RWPE1 (cell line): ENCODE measurements around the gene GPR173.

Source experiments
- CTCF ChIA-PET: fragments of 350-600 bp; sonication (Branson Sonifier 250); formaldehyde crosslinking; extraction: SDS; loops from one replicate; lab custom pipeline; 2021; lab: Yijun Ruan, JAX
- POLR2A ChIA-PET: fragments of 400-600 bp; formaldehyde crosslinking; extraction: SDS; loops from one replicate; lab custom pipeline; 2020; ENCODE audit warnings: antibody characterized with exemption; ENCODE audit not compliant: low non-redundant PET; lab: Yijun Ruan, JAX
- DNase-seq: peaks from one replicate; pipeline ENCODE4 v3.0.0; 2012; ENCODE audit warnings: low spot score
- H3K27ac ChIP-seq: fragments of 450-650 bp; 2 replicates; pipeline ENCODE4 v1.5.1; 2017
- CTCF ChIP-seq: fragments of 450-650 bp; conservative IDR thresholded peaks from 2 replicates; pipeline ENCODE4 v1.5.1; 2017; ENCODE audit warnings: low read depth, mild to moderate bottlenecking

Gene GPR173

GRCh38 chrX:53086464-53086863, 37.9 kb downstream of the GPR173 start:
- peak overlapping the region; percentile 88 for H3K27ac ChIP-seq
- DNase-seq, result no peak
- TF ChIP-seq CTCF, result no peak
- ChIA-PET CTCF (no interaction called here), POLR2A (no interaction called here)

DNA sequence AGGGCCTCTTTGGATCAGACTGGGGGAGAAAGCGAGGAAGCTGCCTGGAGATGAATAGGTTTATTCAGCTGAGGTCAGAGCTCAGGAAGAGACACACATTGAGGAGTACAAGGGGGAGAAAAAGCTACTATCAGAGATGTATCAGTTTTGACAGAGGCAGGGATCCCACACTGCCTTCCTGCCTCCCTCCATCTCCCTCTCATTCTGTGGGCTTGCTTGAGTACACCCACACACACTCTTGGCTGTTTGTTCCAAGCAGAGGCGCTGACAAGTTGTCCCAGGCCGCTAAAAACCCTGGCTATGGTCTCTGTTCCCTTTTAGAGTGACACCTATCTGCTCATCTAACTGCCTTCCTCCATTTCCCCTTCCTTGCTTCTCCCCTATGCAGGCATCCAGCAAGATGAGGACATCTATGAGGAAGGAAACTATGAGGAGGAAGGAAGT, 38.8 kb downstream of the GPR173 start:
- H3K27ac ChIP-seq, result peak overlapping the region; percentile 88
- CTCF ChIA-PET, result no interaction called here
- TF ChIP-seq CTCF, result no peak
- POLR2A ChIA-PET, result interaction anchor here (0.5 kb wide), 1 partner anchor 18 kb away, joined by 4 read pairs; no protein-coding TSS in a partner anchor
- no peak for DNase-seq

- CTCF ChIA-PET, result interaction anchor here (0.6 kb wide), 1 partner anchor 136 kb away, joined by 3 read pairs; no protein-coding TSS in a partner anchor
- POLR2A ChIA-PET, result no interaction called here
- TF ChIP-seq CTCF, result no peak
- H3K27ac ChIP-seq, result peak overlapping the region; percentile 88
- DNase-seq, result peak; percentile 87
Measured at GRCh38 chrX:53088136-53088974, 39.8 kb downstream of the GPR173 start.

DNA sequence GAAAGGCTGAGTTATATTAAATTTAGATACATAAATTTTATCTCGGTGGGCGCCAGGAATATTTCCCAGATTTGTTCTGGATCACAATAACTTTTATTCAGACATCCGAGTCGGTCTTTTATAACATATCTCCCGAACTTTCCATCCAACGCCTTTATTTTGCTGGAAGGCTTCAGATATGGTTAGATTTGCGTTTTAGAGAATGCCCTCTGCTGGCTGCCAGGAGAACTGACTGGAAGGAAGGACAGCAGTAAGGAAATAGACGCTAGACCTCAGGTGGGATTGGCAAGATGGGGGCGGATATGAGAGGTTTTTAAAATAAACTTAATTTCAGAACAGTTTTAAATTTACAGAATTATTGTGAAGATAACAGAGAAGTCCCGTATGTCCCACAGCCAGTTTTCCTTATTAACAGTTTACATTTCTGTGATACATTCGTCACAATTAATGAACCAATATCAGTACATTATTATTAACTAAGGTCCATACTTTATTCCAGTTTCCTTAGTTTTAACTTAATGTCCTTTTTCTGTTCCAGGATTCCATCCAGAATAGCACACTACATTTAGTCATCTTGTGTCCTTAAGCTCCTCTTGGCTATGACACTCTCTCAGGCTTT, 40.7 kb downstream of the GPR173 start:
- ChIA-PET CTCF (no interaction called here), POLR2A (no interaction called here)
- TF ChIP-seq CTCF, result peak; percentile 74
- H3K27ac ChIP-seq, result peak overlapping the region; percentile 88
- no peak for DNase-seq

- ChIA-PET POLR2A (no interaction called here), CTCF (no interaction called here)
- no peak for TF ChIP-seq CTCF
- H3K27ac ChIP-seq, result no peak overlapping the region
- DNase-seq, result no peak
Measured at GRCh38 chrX:53089925-53090324, 41.3 kb downstream of the GPR173 start.

- ChIA-PET POLR2A (no interaction called here), CTCF (no interaction called here)
- no peak for TF ChIP-seq CTCF
- DNase-seq, result no peak
- H3K27ac ChIP-seq, result no peak overlapping the region
Measured at GRCh38 chrX:53091354-53091753, 42.8 kb downstream of the GPR173 start.
